Thoracic aorta (tissue), 2 donors: ENCODE data around the gene PDHX. TPM values are rescaled to one million over a fixed set of nuclear protein-coding genes. Genes with fewer than 3 reads are reported as not detected.

Experiments used
- ATAC-seq: fragments of 150-250 bp; one replicate; pipeline ENCODE4 v1.8.0; 2017; ENCODE audit warnings: low read depth; ENCODE audit not compliant: insufficient number of reproducible peaks, low FRiP score
- DNase-seq: peaks from one replicate; pipeline ENCODE4 v3.0.0-alpha.2; 2020; ENCODE audit warnings: low spot score
- H3K27ac ChIP-seq, 2 donors: fragments of 200-600 bp; sonication (generic); 1 replicate in 1 of 2; 2 replicates in 1 of 2; pipeline ENCODE4 v1.5.1; 2016; ENCODE audit warnings: mild to moderate bottlenecking in 2 of 2, moderate library complexity in 2 of 2
- H3K27me3 ChIP-seq: fragments of 200-600 bp; sonication (generic); replicated peaks from 2 replicates; pipeline ENCODE4 v1.6.0; 2016; ENCODE audit warnings: mild to moderate bottlenecking; ENCODE audit not compliant: insufficient read depth
- H3K36me3 ChIP-seq: fragments of 200-600 bp; sonication (generic); one replicate; pipeline ENCODE4 v1.5.1; 2016
- H3K4me1 ChIP-seq, 2 donors: fragments of 200-600 bp; sonication (generic); 1 replicate in 1 of 2; 2 replicates in 1 of 2; pipeline versions ENCODE4 v1.5.1 to v1.6.0; 2016; ENCODE audit warnings: low read depth in 2 of 2, mild to moderate bottlenecking in 1 of 2; ENCODE audit not compliant: control insufficient read depth in 1 of 2
- H3K4me3 ChIP-seq: fragments of 200-600 bp; sonication (generic); 2 replicates; pipeline ENCODE4 v1.5.1; 2016; ENCODE audit warnings: mild to moderate bottlenecking
- H3K9me3 ChIP-seq: fragments of 200-600 bp; sonication (generic); 2 replicates; pipeline ENCODE4 v1.5.1; 2016
- CTCF ChIP-seq: fragments of 200-600 bp; sonication (generic); IDR thresholded peaks from one replicate; pipeline ENCODE4 v1.5.1; 2019; ENCODE audit warnings: antibody characterized with exemption
- total RNA-seq, 2 donors: library from RNA; depleted of rRNA; stranded (reverse); fragments of >200 nt; gene quantifications; one replicate each; pipeline versions ENCODE4 v1.1.0 to v1.2.3, GENCODE V29; 2016

PDHX gene
- total RNA-seq, 2 donors from 2014 or later: 19.8 to 27.5 TPM

- H3K4me3 ChIP-seq: no peak overlapping the region
- H3K27me3 ChIP-seq: no peaks in the 10 kb centered on the region
- H3K27ac ChIP-seq: no peak overlapping the region
- H3K9me3 ChIP-seq: no peaks in the 10 kb centered on the region
- ATAC-seq (no peak), DNase-seq (no peak)
- H3K4me1 ChIP-seq: peaks cover 0 to 10% of the 10 kb centered on the region in 2 donors
- H3K36me3 ChIP-seq: no peaks in the 10 kb centered on the region
- TF ChIP-seq CTCF: no peak
Measured at GRCh38 chr11:35045236-35045820, 128.9 kb downstream of the PDHX start.

Other genes starting within 250 kb of the PDHX start
- gene APIP, start 239 bp upstream of the PDHX start, total RNA-seq: 10 to 100 TPM; 16.9 to 25.0 TPM
- gene CD44, start 222.6 kb downstream of the PDHX start, total RNA-seq: 100 to 1,000 TPM; 321 to 613 TPM